GM20000 (cell line): ENCODE results near the gene DENND10.
"Not testable (repeated sequence)": the region's sequence is repeated elsewhere in the genome, so short reads cannot be mapped to it uniquely, and the experiment has no call there.

Experiments used
- DNase-seq: peaks from one replicate; pipeline ENCODE4 v3.0.0; 2012; ENCODE audit warnings: low spot score
- TF ChIP-seq, protein P1 (sequence below): IDR thresholded peaks from 2 replicates; pipeline ENCODE4 v1.5.1; 2012; ENCODE audit warnings: mild to moderate bottlenecking, control low read depth; ENCODE audit errors: extremely low read depth, missing control alignments

Gene DENND10

DNA sequence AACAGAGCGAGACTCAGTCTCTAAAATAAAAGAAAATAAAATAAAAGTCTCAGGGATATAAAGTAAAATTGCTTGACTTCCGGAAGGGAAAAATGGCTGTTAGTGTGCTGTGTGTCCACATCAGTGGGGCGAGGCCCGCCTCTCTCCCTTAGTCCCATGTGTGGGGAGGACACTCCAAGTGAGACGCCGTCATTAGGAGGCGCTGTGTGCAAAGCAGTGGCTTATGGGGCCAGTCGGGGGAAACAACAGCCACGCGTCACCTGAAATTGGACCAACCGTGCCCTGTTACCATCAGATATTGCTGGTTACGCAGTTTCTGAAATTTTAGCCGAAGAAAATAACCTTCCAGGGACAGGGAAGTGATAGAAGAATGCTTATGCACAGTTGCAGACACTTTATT lies 45.8 kb downstream of the DENND10 start:
- no peak for DNase-seq
- TF ChIP-seq, protein P1, sequence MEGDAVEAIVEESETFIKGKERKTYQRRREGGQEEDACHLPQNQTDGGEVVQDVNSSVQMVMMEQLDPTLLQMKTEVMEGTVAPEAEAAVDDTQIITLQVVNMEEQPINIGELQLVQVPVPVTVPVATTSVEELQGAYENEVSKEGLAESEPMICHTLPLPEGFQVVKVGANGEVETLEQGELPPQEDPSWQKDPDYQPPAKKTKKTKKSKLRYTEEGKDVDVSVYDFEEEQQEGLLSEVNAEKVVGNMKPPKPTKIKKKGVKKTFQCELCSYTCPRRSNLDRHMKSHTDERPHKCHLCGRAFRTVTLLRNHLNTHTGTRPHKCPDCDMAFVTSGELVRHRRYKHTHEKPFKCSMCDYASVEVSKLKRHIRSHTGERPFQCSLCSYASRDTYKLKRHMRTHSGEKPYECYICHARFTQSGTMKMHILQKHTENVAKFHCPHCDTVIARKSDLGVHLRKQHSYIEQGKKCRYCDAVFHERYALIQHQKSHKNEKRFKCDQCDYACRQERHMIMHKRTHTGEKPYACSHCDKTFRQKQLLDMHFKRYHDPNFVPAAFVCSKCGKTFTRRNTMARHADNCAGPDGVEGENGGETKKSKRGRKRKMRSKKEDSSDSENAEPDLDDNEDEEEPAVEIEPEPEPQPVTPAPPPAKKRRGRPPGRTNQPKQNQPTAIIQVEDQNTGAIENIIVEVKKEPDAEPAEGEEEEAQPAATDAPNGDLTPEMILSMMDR = no peak

DNA sequence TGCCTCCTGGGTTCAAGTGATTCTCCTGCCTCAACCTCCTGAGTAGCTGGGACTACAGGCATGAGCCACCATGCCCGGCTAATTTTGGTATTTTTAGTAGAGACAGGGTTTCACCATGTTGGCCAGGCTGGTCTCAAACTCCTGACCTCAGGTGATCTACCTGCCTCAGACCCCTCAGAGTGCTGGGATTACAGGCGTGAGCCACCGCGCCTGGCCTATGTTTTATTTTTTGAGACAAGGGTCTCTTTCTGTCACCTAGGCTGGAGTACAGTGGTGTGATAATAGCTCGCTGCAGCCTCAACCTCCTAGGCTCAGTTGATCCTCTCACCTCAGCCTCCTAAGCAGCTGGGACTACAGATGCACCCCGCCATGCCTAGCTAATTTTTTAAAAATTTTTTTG lies 47.7 kb downstream of the DENND10 start:
- DNase-seq = not testable (repeated sequence)

DNA sequence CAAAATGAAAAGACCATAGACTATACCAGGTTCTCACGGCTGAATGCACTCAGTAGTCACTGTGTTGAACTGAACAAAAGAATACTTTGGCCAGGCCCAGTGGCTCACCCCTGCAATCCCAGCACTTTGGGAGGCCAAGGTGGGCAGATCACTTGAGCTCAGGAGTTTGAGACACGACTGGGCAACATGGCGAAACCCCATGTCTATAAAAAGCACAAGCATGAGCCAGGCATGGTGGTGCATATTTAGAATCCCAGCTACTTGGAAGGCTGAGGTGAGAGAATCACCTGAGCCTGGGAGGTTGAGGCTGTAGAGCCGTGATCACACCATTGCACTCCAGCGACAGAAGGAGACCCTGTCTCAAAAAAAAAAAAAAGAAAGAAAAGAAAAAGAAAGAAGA lies 49.1 kb downstream of the DENND10 start:
- TF ChIP-seq, protein P1 = no peak
- no peak for DNase-seq

DNA sequence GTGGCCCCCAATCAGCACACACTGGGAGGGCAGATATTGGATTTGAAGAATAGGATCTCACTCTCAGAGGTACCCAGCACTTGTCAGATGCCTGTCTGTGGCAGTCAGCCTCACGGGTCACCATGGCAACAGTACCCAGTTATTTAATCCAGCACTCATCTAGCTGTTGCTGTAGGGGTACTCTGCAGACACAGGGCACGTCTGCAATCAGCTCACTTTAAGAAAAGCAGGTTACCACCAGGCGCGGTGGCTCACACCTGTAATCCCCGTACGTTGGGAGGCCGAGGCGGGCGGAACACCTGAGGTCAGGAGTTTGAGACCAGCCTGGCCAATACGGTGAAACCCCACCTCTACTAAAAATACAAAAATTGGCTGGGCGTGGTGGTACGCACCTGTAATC lies 49.7 kb downstream of the DENND10 start:
- TF ChIP-seq, protein P1 = no peak
- no peak for DNase-seq

DNA sequence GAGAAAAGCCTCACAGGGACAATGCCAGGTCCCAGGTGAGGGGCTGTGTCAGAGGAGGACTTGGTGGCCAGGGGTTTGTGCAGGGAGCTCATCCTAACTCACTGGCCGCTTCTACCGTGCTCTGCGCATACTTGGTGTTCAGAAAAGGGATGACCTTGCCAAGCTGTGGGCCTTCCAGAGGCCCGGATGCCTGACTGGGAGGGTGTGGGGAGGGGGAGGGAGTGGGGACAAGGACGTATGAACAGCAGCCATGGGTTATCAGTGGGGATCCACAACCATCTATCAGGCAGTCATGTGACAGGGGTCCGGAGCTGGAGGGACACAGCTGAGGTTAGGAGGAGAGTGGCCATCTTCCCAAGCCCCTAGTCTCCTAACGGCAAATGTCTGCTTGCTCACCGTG lies 55.4 kb downstream of the DENND10 start:
- TF ChIP-seq, protein P1 = no peak
- no peak for DNase-seq

DNA sequence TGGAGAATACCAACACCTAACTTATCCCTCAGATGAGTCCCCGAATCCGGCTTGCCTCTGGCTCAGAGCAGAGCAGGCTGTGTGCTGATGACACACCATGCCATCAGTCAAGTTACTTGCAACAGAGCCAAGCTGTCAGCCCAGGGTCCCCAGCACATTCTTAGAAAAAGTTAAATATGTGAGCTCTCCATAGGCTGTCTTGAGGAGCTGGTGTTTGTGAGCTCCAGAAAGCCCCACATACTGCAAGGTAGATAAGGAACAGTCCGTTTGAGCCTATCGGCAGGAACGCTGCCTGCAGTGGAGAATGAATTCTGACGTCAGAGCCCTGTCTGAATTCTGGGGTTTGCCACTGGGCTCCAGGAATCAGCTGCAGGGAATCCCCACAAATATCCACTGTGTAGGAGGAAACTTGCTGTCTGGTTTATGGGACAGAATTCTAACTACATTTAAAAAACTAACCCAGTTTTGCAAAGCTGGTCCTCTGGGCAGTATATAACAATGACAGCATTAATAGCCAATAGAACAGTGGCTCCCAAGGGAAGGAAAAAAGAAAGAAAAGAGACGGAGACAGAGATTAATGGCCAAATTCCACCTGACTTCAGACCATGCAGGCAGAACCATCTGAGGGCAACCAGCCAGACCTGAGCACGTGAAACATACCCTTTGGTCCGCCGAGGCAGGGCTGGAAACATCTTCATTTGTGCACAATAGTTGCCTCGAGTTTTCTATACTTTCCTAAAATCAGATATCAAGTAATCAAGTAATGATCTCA lies 58.0 kb downstream of the DENND10 start:
- TF ChIP-seq, protein P1 = no peak
- no peak for DNase-seq

DNA sequence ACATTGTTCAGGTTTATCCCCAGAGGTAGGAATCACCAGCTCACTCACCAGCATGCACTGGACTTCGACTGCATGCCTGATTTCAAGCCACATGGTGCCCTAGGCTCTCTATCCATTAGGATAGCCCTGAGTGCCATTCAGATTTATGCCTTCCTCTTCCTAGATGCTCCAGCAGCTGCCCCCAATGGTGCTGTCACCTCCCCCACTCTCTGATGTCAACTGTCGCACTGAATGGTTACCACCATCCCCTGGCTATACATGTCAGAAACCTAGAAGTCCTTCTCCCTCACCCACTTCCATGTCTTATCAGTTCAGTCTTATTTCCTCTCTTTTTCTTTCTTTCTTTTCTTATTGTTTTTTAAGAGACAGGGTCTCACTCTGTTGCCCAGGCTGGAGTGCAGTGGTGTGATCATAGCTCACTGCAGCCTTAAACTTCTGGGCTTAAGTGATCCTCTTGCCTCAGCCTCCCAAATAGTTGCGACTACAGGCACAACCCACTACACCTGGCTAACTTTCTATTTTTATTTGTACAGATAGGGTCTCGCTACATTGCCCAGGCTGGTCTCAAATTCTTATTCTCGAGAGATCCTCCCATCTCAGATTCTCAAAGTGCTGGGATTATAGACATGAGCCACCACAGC lies 58.7 kb downstream of the DENND10 start:
- DNase-seq = no peak
- TF ChIP-seq, protein P1 = no peak
